Uterus (tissue), 2 donors: ENCODE data around the gene AKAP12.

Source experiments
- POLR2A ChIP-seq, 2 donors: fragments of 450-650 bp; IDR thresholded peaks; one replicate each; pipeline ENCODE4 v1.6.1; 2016; ENCODE audit warnings: antibody characterized with exemption in 2 of 2, mild to moderate bottlenecking in 1 of 2, moderate library complexity in 1 of 2
- TF ChIP-seq, protein P1 (sequence below), 4 experiments: fragments of 200-600 bp in 2 of 4; fragments of 450-650 bp in 2 of 4; sonication (generic) in 2 of 4; IDR thresholded peaks; one replicate each; pipeline ENCODE4 v1.5.1; 2016 to 2019; ENCODE audit warnings: antibody characterized with exemption in 4 of 4, mild to moderate bottlenecking in 2 of 4, moderate library complexity in 1 of 4

GRCh38 chr6:151233731-151234130, 6.0 kb upstream of the AKAP12 start:
- TF ChIP-seq, protein P1, sequence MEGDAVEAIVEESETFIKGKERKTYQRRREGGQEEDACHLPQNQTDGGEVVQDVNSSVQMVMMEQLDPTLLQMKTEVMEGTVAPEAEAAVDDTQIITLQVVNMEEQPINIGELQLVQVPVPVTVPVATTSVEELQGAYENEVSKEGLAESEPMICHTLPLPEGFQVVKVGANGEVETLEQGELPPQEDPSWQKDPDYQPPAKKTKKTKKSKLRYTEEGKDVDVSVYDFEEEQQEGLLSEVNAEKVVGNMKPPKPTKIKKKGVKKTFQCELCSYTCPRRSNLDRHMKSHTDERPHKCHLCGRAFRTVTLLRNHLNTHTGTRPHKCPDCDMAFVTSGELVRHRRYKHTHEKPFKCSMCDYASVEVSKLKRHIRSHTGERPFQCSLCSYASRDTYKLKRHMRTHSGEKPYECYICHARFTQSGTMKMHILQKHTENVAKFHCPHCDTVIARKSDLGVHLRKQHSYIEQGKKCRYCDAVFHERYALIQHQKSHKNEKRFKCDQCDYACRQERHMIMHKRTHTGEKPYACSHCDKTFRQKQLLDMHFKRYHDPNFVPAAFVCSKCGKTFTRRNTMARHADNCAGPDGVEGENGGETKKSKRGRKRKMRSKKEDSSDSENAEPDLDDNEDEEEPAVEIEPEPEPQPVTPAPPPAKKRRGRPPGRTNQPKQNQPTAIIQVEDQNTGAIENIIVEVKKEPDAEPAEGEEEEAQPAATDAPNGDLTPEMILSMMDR (IDR thresholded peaks at IDR 0.05), result no peak
- no peak for TF ChIP-seq POLR2A (IDR thresholded peaks at IDR 0.05)
